ENCODE results near the gene MIPOL1.

The MIPOL1 gene

GRCh38 chr14:37416264-37416663, 218.5 kb downstream of the MIPOL1 start:
- DNase-seq = no peak

GRCh38 chr14:37417151-37417550, 219.4 kb downstream of the MIPOL1 start:
- H3K9ac ChIP-seq (ENCODE audit: low read length) = no peak overlapping the region
- H3K4me1 ChIP-seq (ENCODE audit: control insufficient read depth, low read depth, low read length) = no peaks in the 10 kb centered on the region
- no peak for DNase-seq
- no peak overlapping the region for H2BK120ac ChIP-seq (ENCODE audit: low read depth, low read length)
- no peak overlapping the region for H3K4me3 ChIP-seq (ENCODE audit: low read length)
- H3K79me1 ChIP-seq (ENCODE audit: low read length) = no peaks in the 10 kb centered on the region
- no peak overlapping the region for H4K8ac ChIP-seq (ENCODE audit: low read depth, low read length)
- no peak overlapping the region for H4K5ac ChIP-seq (ENCODE audit: low read length)
- no CpG with 5 or more reads among the region's 1 CpG for WGBS (ENCODE audit: extremely low coverage, insufficient coverage, low lambda C conversion rate)
- H2BK5ac ChIP-seq (ENCODE audit: low read length) = no peak overlapping the region
- H3K27ac ChIP-seq (ENCODE audit: low read depth, low read length) = no peak overlapping the region
- H2AK5ac ChIP-seq (ENCODE audit: low read length) = no peak overlapping the region
- no peak overlapping the region for H3K56ac ChIP-seq (ENCODE audit: low read length)
- no peaks in the 10 kb centered on the region for H3K79me2 ChIP-seq (ENCODE audit: control insufficient read depth, insufficient read depth, low read length)
- H3K27me3 ChIP-seq (ENCODE audit: insufficient read depth, low read length, poor library complexity) = no peaks in the 10 kb centered on the region
- no peak overlapping the region for H3K18ac ChIP-seq (ENCODE audit: low read length)
- H3K4me2 ChIP-seq (ENCODE audit: low read length) = no peak overlapping the region
- no peaks in the 10 kb centered on the region for H3K36me3 ChIP-seq (ENCODE audit: control insufficient read depth, insufficient read depth, low read length)
- no peak overlapping the region for H2BK15ac ChIP-seq (replicated peaks; ENCODE audit: low read depth)
- H3K4ac ChIP-seq (ENCODE audit: low read depth, low read length) = no peak overlapping the region
- H3K23ac ChIP-seq (ENCODE audit: low read length) = no peak overlapping the region

More at GRCh38 chr14:37416264-37416663, 218.5 kb downstream of the MIPOL1 start:
- Histone ChIP-seq H3K36me3 (ENCODE audit: control insufficient read depth, insufficient read depth, low read length) (no peaks in the 10 kb centered on the region), H3K4ac (ENCODE audit: low read depth, low read length) (no peak overlapping the region), H2AK5ac (ENCODE audit: low read length) (no peak overlapping the region), H4K8ac (ENCODE audit: low read depth, low read length) (no peak overlapping the region), H3K56ac (ENCODE audit: low read length) (no peak overlapping the region), H2BK15ac (replicated peaks; ENCODE audit: low read depth) (no peak overlapping the region), H3K18ac (ENCODE audit: low read length) (no peak overlapping the region), H3K27me3 (ENCODE audit: insufficient read depth, low read length, poor library complexity) (no peaks in the 10 kb centered on the region), H3K4me1 (ENCODE audit: control insufficient read depth, low read depth, low read length) (no peaks in the 10 kb centered on the region), H3K79me2 (ENCODE audit: control insufficient read depth, insufficient read depth, low read length) (no peaks in the 10 kb centered on the region), H3K9ac (ENCODE audit: low read length) (no peak overlapping the region), H2BK120ac (ENCODE audit: low read depth, low read length) (no peak overlapping the region), H3K4me3 (ENCODE audit: low read length) (no peak overlapping the region), H3K23ac (ENCODE audit: low read length) (no peak overlapping the region), H4K5ac (ENCODE audit: low read length) (no peak overlapping the region), H3K79me1 (ENCODE audit: low read length) (no peaks in the 10 kb centered on the region), H2BK5ac (ENCODE audit: low read length) (no peak overlapping the region), H3K27ac (ENCODE audit: low read depth, low read length) (no peak overlapping the region), H3K4me2 (ENCODE audit: low read length) (no peak overlapping the region)
- no CpG with 5 or more reads among the region's 2 CpGs for WGBS (ENCODE audit: extremely low coverage, insufficient coverage, low lambda C conversion rate)

- Histone ChIP-seq H3K56ac (ENCODE audit: low read length) (no peak overlapping the region), H3K27ac (ENCODE audit: low read depth, low read length) (no peak overlapping the region), H3K23ac (ENCODE audit: low read length) (no peak overlapping the region), H2BK120ac (ENCODE audit: low read depth, low read length) (no peak overlapping the region), H4K5ac (ENCODE audit: low read length) (no peak overlapping the region), H3K4me3 (ENCODE audit: low read length) (no peak overlapping the region), H2BK15ac (replicated peaks; ENCODE audit: low read depth) (no peak overlapping the region), H3K36me3 (ENCODE audit: control insufficient read depth, insufficient read depth, low read length) (no peaks in the 10 kb centered on the region), H3K4me1 (ENCODE audit: control insufficient read depth, low read depth, low read length) (no peaks in the 10 kb centered on the region), H3K4ac (ENCODE audit: low read depth, low read length) (no peak overlapping the region), H2AK5ac (ENCODE audit: low read length) (no peak overlapping the region), H2BK5ac (ENCODE audit: low read length) (no peak overlapping the region), H3K79me1 (ENCODE audit: low read length) (no peaks in the 10 kb centered on the region), H3K18ac (ENCODE audit: low read length) (no peak overlapping the region), H3K27me3 (ENCODE audit: insufficient read depth, low read length, poor library complexity) (no peaks in the 10 kb centered on the region), H3K4me2 (ENCODE audit: low read length) (no peak overlapping the region), H3K9ac (ENCODE audit: low read length) (no peak overlapping the region), H3K79me2 (ENCODE audit: control insufficient read depth, insufficient read depth, low read length) (no peaks in the 10 kb centered on the region), H4K8ac (ENCODE audit: low read depth, low read length) (no peak overlapping the region)
- no peak for DNase-seq
- no CpG with 5 or more reads among the region's 1 CpG for WGBS (ENCODE audit: extremely low coverage, insufficient coverage, low lambda C conversion rate)
Measured at GRCh38 chr14:37417833-37418232, 220.1 kb downstream of the MIPOL1 start.

- Histone ChIP-seq H2AK5ac (ENCODE audit: low read length) (no peak overlapping the region), H3K27ac (ENCODE audit: low read depth, low read length) (no peak overlapping the region), H4K5ac (ENCODE audit: low read length) (no peak overlapping the region), H3K27me3 (ENCODE audit: insufficient read depth, low read length, poor library complexity) (no peaks in the 10 kb centered on the region), H3K79me2 (ENCODE audit: control insufficient read depth, insufficient read depth, low read length) (no peaks in the 10 kb centered on the region), H3K9ac (ENCODE audit: low read length) (no peak overlapping the region), H2BK5ac (ENCODE audit: low read length) (no peak overlapping the region), H2BK15ac (replicated peaks; ENCODE audit: low read depth) (no peak overlapping the region), H3K79me1 (ENCODE audit: low read length) (no peaks in the 10 kb centered on the region), H3K4me3 (ENCODE audit: low read length) (no peak overlapping the region), H3K56ac (ENCODE audit: low read length) (no peak overlapping the region), H3K36me3 (ENCODE audit: control insufficient read depth, insufficient read depth, low read length) (no peaks in the 10 kb centered on the region), H3K4me2 (ENCODE audit: low read length) (no peak overlapping the region), H3K4ac (ENCODE audit: low read depth, low read length) (no peak overlapping the region), H2BK120ac (ENCODE audit: low read depth, low read length) (no peak overlapping the region), H3K4me1 (ENCODE audit: control insufficient read depth, low read depth, low read length) (no peaks in the 10 kb centered on the region), H4K8ac (ENCODE audit: low read depth, low read length) (no peak overlapping the region), H3K18ac (ENCODE audit: low read length) (no peak overlapping the region), H3K23ac (ENCODE audit: low read length) (no peak overlapping the region)
- WGBS (ENCODE audit: extremely low coverage, insufficient coverage, low lambda C conversion rate) = no CpG with 5 or more reads among the region's 2 CpGs
- no peak for DNase-seq
Measured at GRCh38 chr14:37420622-37421021, 222.9 kb downstream of the MIPOL1 start.

- H3K27ac ChIP-seq (ENCODE audit: low read depth, low read length) = no peak overlapping the region
- H3K36me3 ChIP-seq (ENCODE audit: control insufficient read depth, insufficient read depth, low read length) = no peaks in the 10 kb centered on the region
- H2BK120ac ChIP-seq (ENCODE audit: low read depth, low read length) = no peak overlapping the region
Measured at GRCh38 chr14:37422319-37422718, 224.6 kb downstream of the MIPOL1 start.

GRCh38 chr14:37422748-37423147, 225.0 kb downstream of the MIPOL1 start:
- Histone ChIP-seq H3K27me3 (ENCODE audit: insufficient read depth, low read length, poor library complexity) (no peaks in the 10 kb centered on the region), H2BK15ac (replicated peaks; ENCODE audit: low read depth) (no peak overlapping the region), H2BK120ac (ENCODE audit: low read depth, low read length) (no peak overlapping the region), H4K5ac (ENCODE audit: low read length) (no peak overlapping the region), H3K27ac (ENCODE audit: low read depth, low read length) (no peak overlapping the region), H2BK5ac (ENCODE audit: low read length) (no peak overlapping the region), H3K4ac (ENCODE audit: low read depth, low read length) (no peak overlapping the region), H3K9ac (ENCODE audit: low read length) (no peak overlapping the region), H2AK5ac (ENCODE audit: low read length) (no peak overlapping the region), H3K36me3 (ENCODE audit: control insufficient read depth, insufficient read depth, low read length) (no peaks in the 10 kb centered on the region), H3K4me2 (ENCODE audit: low read length) (no peak overlapping the region), H3K79me2 (ENCODE audit: control insufficient read depth, insufficient read depth, low read length) (no peaks in the 10 kb centered on the region), H3K18ac (ENCODE audit: low read length) (no peak overlapping the region), H3K23ac (ENCODE audit: low read length) (no peak overlapping the region), H3K79me1 (ENCODE audit: low read length) (no peaks in the 10 kb centered on the region), H3K4me1 (ENCODE audit: control insufficient read depth, low read depth, low read length) (no peaks in the 10 kb centered on the region), H3K4me3 (ENCODE audit: low read length) (no peak overlapping the region), H3K56ac (ENCODE audit: low read length) (no peak overlapping the region), H4K8ac (ENCODE audit: low read depth, low read length) (no peak overlapping the region)
- WGBS (ENCODE audit: extremely low coverage, insufficient coverage, low lambda C conversion rate) = no CpG with 5 or more reads among the region's 2 CpGs
- no peak for DNase-seq

More at GRCh38 chr14:37422319-37422718, 224.6 kb downstream of the MIPOL1 start:
- no peak overlapping the region for H3K23ac ChIP-seq (ENCODE audit: low read length)
- H3K79me1 ChIP-seq (ENCODE audit: low read length) = no peaks in the 10 kb centered on the region
- H4K5ac ChIP-seq (ENCODE audit: low read length) = no peak overlapping the region
- H3K4me3 ChIP-seq (ENCODE audit: low read length) = no peak overlapping the region
- no peak overlapping the region for H3K4me2 ChIP-seq (ENCODE audit: low read length)
- no peak overlapping the region for H3K56ac ChIP-seq (ENCODE audit: low read length)
- H3K79me2 ChIP-seq (ENCODE audit: control insufficient read depth, insufficient read depth, low read length) = no peaks in the 10 kb centered on the region
- no peaks in the 10 kb centered on the region for H3K27me3 ChIP-seq (ENCODE audit: insufficient read depth, low read length, poor library complexity)
- no peak overlapping the region for H4K8ac ChIP-seq (ENCODE audit: low read depth, low read length)
- no peak overlapping the region for H3K18ac ChIP-seq (ENCODE audit: low read length)
- no peak overlapping the region for H2AK5ac ChIP-seq (ENCODE audit: low read length)
- no peak for DNase-seq
- no peak overlapping the region for H3K9ac ChIP-seq (ENCODE audit: low read length)
- no peak overlapping the region for H3K4ac ChIP-seq (ENCODE audit: low read depth, low read length)
- no peak overlapping the region for H2BK15ac ChIP-seq (replicated peaks; ENCODE audit: low read depth)
- H2BK5ac ChIP-seq (ENCODE audit: low read length) = no peak overlapping the region
- H3K4me1 ChIP-seq (ENCODE audit: control insufficient read depth, low read depth, low read length) = no peaks in the 10 kb centered on the region

All from mesendoderm (in vitro differentiated cells).